Choroid plexus epithelial cell (primary cell): ENCODE results near the gene NEDD4L.
A peak's percentile ranks its signal among the peaks of the same experiment; 100 is the strongest.

Source experiments
- DNase-seq: peaks from one replicate; pipeline ENCODE4 v3.0.0-alpha.2; 2010; ENCODE audit warnings: low read depth
- H3K4me3 ChIP-seq: 2 replicates; pipeline ENCODE4 v1.5.1; 2011; ENCODE audit warnings: low read depth, mild to moderate bottlenecking, control low read depth, low read length, moderate library complexity
- CTCF ChIP-seq: conservative IDR thresholded peaks from 2 replicates; pipeline ENCODE4 v1.5.1; 2011; ENCODE audit warnings: low read depth, mild to moderate bottlenecking, control low read depth, inconsistent platforms, low read length, moderate library complexity

The NEDD4L gene

DNA sequence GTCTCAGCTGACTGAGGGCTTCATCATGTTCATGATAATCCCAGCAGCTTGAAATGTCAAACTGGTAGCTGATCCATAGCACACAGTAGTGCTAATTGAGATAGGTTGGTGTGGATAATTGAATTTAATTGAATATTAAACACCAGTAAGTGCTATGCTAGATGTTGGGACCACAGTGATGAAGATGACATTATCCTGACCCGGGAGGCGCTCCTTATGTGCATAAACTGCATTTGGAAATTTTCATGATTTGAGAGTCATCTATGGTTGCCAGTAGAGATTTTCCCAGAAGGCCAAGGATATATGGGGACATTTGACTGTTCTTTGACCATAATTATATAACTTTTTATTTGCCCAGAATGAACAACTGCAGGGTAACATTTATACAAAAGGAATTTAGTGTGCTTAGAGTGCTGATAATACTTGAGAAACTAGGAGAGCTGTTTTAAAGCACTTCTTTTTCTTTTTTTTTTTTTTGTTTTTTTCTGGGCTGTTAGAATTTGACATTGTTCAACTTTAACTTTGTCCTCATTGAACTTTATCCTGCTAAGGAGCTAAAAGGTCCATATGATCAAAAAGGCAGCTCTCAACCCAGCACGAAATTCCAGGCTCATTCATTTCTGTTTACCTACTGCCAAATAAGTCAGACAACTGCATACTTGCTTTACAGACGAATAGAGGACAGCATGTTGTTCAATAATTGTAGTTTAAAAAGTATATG is 242.8 kb downstream of the NEDD4L start:
- no peak overlapping the region for H3K4me3 ChIP-seq
- TF ChIP-seq CTCF = no peak

DNA sequence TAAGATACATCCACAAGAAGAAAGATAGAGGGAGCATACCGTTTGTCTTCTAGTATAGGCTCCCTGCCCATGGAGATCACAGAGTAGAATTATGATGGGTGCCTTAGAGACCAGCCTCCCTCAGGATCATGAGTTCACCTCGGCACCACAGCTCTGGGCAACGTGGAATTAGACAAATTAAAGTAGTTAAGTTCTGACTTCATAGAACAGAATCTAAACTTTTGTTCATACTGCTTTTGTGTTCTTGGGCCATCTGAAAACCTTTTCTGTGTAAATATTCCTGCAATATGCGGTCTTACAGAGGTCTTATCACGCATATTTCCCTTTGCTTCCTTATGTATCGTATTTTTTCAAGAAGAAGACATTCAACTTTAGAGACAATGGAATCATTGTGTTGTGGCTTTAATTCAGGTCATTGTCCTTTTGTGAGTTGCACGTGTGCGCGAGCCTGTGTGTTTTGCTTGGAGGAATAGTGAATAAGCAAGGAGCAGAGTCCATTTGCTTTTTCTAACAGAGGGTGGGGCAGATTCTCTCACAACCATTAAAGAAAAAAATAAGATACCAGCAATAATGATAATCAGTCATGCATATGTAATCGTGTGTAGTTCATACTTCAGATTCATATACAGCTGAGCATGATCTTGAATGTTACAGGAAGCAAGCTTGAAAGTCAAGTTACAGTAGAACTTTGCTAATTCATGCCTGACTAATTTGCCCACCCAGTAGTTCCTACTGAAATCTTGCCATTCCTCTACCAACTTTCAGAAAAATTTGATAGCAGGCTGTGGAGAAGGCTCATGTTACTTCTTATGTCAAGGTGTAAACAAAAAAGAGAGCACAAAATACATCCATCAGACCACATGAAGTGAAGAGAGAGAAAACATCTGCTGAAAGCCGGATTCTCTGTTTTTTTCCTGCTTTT is 243.6 kb downstream of the NEDD4L start:
- no peak overlapping the region for H3K4me3 ChIP-seq
- DNase-seq = no peak
- no peak for TF ChIP-seq CTCF

More for the DNA sequence above, 242.8 kb downstream of the NEDD4L start:
- DNase-seq = no peak

GRCh38 chr18:58288921-58289797 is 245.1 kb downstream of the NEDD4L start:
- DNase-seq = peak; percentile 79
- TF ChIP-seq CTCF = no peak
- no peak overlapping the region for H3K4me3 ChIP-seq

DNA sequence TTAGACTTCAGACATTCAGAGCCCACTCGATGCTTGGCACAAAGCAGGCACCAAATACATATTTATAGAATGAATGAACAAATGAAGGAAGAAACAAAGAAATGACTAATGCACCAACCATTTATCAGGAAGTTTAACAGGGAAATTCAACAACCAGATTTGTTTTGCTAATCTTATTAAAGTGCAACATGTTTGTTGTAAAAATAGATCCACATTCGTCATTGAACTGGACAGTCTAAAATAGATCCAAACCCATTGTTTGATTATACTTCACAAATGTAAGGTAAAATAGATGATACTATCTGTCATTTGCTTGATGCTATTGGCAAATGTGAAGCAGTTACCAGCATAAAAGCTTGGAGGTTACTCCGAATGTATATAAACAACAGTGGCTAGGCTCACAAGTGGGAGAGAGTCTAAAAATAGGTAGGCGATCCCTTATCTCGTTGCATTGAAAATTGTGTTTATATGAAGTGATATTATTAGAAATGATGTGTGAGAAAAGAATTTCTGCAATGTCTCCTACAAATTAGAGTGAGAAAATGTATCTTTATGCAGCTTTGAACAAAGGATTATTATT is 246.2 kb downstream of the NEDD4L start:
- H3K4me3 ChIP-seq = no peak overlapping the region
- no peak for TF ChIP-seq CTCF
- DNase-seq = peak; percentile 74

GRCh38 chr18:58291131-58291530 is 247.1 kb downstream of the NEDD4L start:
- H3K4me3 ChIP-seq = no peak overlapping the region
- DNase-seq = no peak
- TF ChIP-seq CTCF = no peak

- no peak for TF ChIP-seq CTCF
- H3K4me3 ChIP-seq = no peak overlapping the region
- no peak for DNase-seq
Measured at GRCh38 chr18:58292638-58293037, 248.6 kb downstream of the NEDD4L start.
